Measurements from ENCODE around the gene ZNF445.
"Not testable (repeated sequence)": the region's sequence is repeated elsewhere in the genome, so short reads cannot be mapped to it uniquely, and the experiment has no call there.

Gene ZNF445

GRCh38 chr3:44411031-44411645 is 66.3 kb downstream of the ZNF445 start:
- Histone ChIP-seq H3K9me3 (ENCODE audit: control insufficient read depth, insufficient read depth, low read length) (no peaks in the 10 kb centered on the region), H3K4me3 (ENCODE audit: low read length) (no peak overlapping the region), H3K27me3 (ENCODE audit: control insufficient read depth, insufficient read depth, low read length) (no peaks in the 10 kb centered on the region), H3K4me1 (ENCODE audit: control insufficient read depth, insufficient read depth, low read length) (no peaks in the 10 kb centered on the region; the same call in 1 of the 2 replicates), H3K36me3 (ENCODE audit: control insufficient read depth, insufficient read depth, low read length) (no peaks in the 10 kb centered on the region), H3K27ac (ENCODE audit: low read length) (no peak overlapping the region)
- DNase-seq (ENCODE audit: low read depth, low spot score), result no peak
- WGBS (ENCODE audit: insufficient coverage, insufficient read length), result no CpG with 5 or more reads among the region's 11 CpGs

- no peak for DNase-seq (ENCODE audit: low read depth, low spot score)
- Histone ChIP-seq H3K27me3 (ENCODE audit: control insufficient read depth, insufficient read depth, low read length) (no peaks in the 10 kb centered on the region), H3K36me3 (ENCODE audit: control insufficient read depth, insufficient read depth, low read length) (no peaks in the 10 kb centered on the region), H3K9me3 (ENCODE audit: control insufficient read depth, insufficient read depth, low read length) (no peaks in the 10 kb centered on the region), H3K27ac (ENCODE audit: low read length) (no peak overlapping the region), H3K4me3 (ENCODE audit: low read length) (no peak overlapping the region), H3K4me1 (ENCODE audit: control insufficient read depth, insufficient read depth, low read length) (no peaks in the 10 kb centered on the region; the same call in 1 of the 2 replicates)
- no CpG with 5 or more reads among the region's 4 CpGs for WGBS (ENCODE audit: insufficient coverage, insufficient read length)
These were observed 67.6 kb downstream of the ZNF445 start for GRCh38 chr3:44409640-44410410.

- Histone ChIP-seq H3K4me1 (ENCODE audit: control insufficient read depth, insufficient read depth, low read length) (no peaks in the 10 kb centered on the region), H3K27me3 (ENCODE audit: control insufficient read depth, insufficient read depth, low read length) (no peaks in the 10 kb centered on the region), H3K36me3 (ENCODE audit: control insufficient read depth, insufficient read depth, low read length) (no peaks in the 10 kb centered on the region), H3K4me3 (ENCODE audit: low read length) (no peak overlapping the region), H3K27ac (ENCODE audit: low read length) (no peak overlapping the region), H3K9me3 (ENCODE audit: control insufficient read depth, insufficient read depth, low read length) (no peaks in the 10 kb centered on the region)
- no peak for DNase-seq (ENCODE audit: low read depth, low spot score)
- WGBS (ENCODE audit: insufficient coverage, insufficient read length), result no CpG with 5 or more reads among the region's 3 CpGs
These were observed 74.9 kb downstream of the ZNF445 start for GRCh38 chr3:44402548-44402947.

- Histone ChIP-seq H3K27me3 (ENCODE audit: control insufficient read depth, insufficient read depth, low read length) (no peaks in the 10 kb centered on the region), H3K9me3 (ENCODE audit: control insufficient read depth, insufficient read depth, low read length) (no peaks in the 10 kb centered on the region), H3K4me1 (ENCODE audit: control insufficient read depth, insufficient read depth, low read length) (no peaks in the 10 kb centered on the region), H3K36me3 (ENCODE audit: control insufficient read depth, insufficient read depth, low read length) (no peaks in the 10 kb centered on the region), H3K4me3 (ENCODE audit: low read length) (no peak overlapping the region), H3K27ac (ENCODE audit: low read length) (no peak overlapping the region)
- no CpG with 5 or more reads among the region's 2 CpGs for WGBS (ENCODE audit: insufficient coverage, insufficient read length)
- DNase-seq (ENCODE audit: low read depth, low spot score), result no peak
These were observed 76.7 kb downstream of the ZNF445 start for GRCh38 chr3:44400771-44401170.

GRCh38 chr3:44398853-44399252 is 78.6 kb downstream of the ZNF445 start:
- H3K36me3 ChIP-seq (ENCODE audit: control insufficient read depth, insufficient read depth, low read length), result no peaks in the 10 kb centered on the region
- H3K27ac ChIP-seq (ENCODE audit: low read length), result no peak overlapping the region
- no peak for DNase-seq (ENCODE audit: low read depth, low spot score)
- no peaks in the 10 kb centered on the region for H3K9me3 ChIP-seq (ENCODE audit: control insufficient read depth, insufficient read depth, low read length)
- no CpG with 5 or more reads among the region's 4 CpGs for WGBS (ENCODE audit: insufficient coverage, insufficient read length)
- no peak overlapping the region for H3K4me3 ChIP-seq (ENCODE audit: low read length)
- no peaks in the 10 kb centered on the region for H3K27me3 ChIP-seq (ENCODE audit: control insufficient read depth, insufficient read depth, low read length)
- no peaks in the 10 kb centered on the region for H3K4me1 ChIP-seq (ENCODE audit: control insufficient read depth, insufficient read depth, low read length)

- no CpG with 5 or more reads among the region's 8 CpGs for WGBS (ENCODE audit: insufficient coverage, insufficient read length)
- not testable (repeated sequence) for DNase-seq (ENCODE audit: low read depth, low spot score)
These were observed 79.2 kb downstream of the ZNF445 start for GRCh38 chr3:44398271-44398670.

GRCh38 chr3:44396200-44397171 is 81.0 kb downstream of the ZNF445 start:
- H3K36me3 ChIP-seq (ENCODE audit: control insufficient read depth, insufficient read depth, low read length), result no peaks in the 10 kb centered on the region
- no peak overlapping the region for H3K4me3 ChIP-seq (ENCODE audit: low read length)
- DNase-seq (ENCODE audit: low read depth, low spot score), result no peak
- H3K27me3 ChIP-seq (ENCODE audit: control insufficient read depth, insufficient read depth, low read length), result no peaks in the 10 kb centered on the region
- no peaks in the 10 kb centered on the region for H3K4me1 ChIP-seq (ENCODE audit: control insufficient read depth, insufficient read depth, low read length)
- no peak overlapping the region for H3K27ac ChIP-seq (ENCODE audit: low read length)
- no CpG with 5 or more reads among the region's 9 CpGs for WGBS (ENCODE audit: insufficient coverage, insufficient read length)
- H3K9me3 ChIP-seq (ENCODE audit: control insufficient read depth, insufficient read depth, low read length), result no peaks in the 10 kb centered on the region; the same call in 1 of the 2 replicates

More at GRCh38 chr3:44398271-44398670, 79.2 kb downstream of the ZNF445 start:
- not testable (repeated sequence) for H3K9me3 ChIP-seq (ENCODE audit: control insufficient read depth, insufficient read depth, low read length); H3K4me3 ChIP-seq (ENCODE audit: low read length); H3K4me1 ChIP-seq (ENCODE audit: control insufficient read depth, insufficient read depth, low read length); H3K27ac ChIP-seq (ENCODE audit: low read length); H3K27me3 ChIP-seq (ENCODE audit: control insufficient read depth, insufficient read depth, low read length); H3K36me3 ChIP-seq (ENCODE audit: control insufficient read depth, insufficient read depth, low read length)

GRCh38 chr3:44395714-44396113 is 81.8 kb downstream of the ZNF445 start:
- WGBS (ENCODE audit: insufficient coverage, insufficient read length), result no CpG with 5 or more reads among the region's 9 CpGs
- H3K27me3 ChIP-seq (ENCODE audit: control insufficient read depth, insufficient read depth, low read length), result no peaks in the 10 kb centered on the region
- no peaks in the 10 kb centered on the region for H3K4me1 ChIP-seq (ENCODE audit: control insufficient read depth, insufficient read depth, low read length)
- no peak overlapping the region for H3K4me3 ChIP-seq (ENCODE audit: low read length)
- H3K9me3 ChIP-seq (ENCODE audit: control insufficient read depth, insufficient read depth, low read length), result no peaks in the 10 kb centered on the region; the same call in 1 of the 2 replicates
- no peak for DNase-seq (ENCODE audit: low read depth, low spot score)
- no peaks in the 10 kb centered on the region for H3K36me3 ChIP-seq (ENCODE audit: control insufficient read depth, insufficient read depth, low read length)
- H3K27ac ChIP-seq (ENCODE audit: low read length), result no peak overlapping the region

- Histone ChIP-seq H3K4me1 (ENCODE audit: control insufficient read depth, insufficient read depth, low read length) (no peaks in the 10 kb centered on the region), H3K36me3 (ENCODE audit: control insufficient read depth, insufficient read depth, low read length) (no peaks in the 10 kb centered on the region; the same call in 1 of the 2 replicates), H3K27me3 (ENCODE audit: control insufficient read depth, insufficient read depth, low read length) (no peaks in the 10 kb centered on the region), H3K9me3 (ENCODE audit: control insufficient read depth, insufficient read depth, low read length) (no peaks in the 10 kb centered on the region; the same call in 1 of the 2 replicates), H3K4me3 (ENCODE audit: low read length) (no peak overlapping the region), H3K27ac (ENCODE audit: low read length) (no peak overlapping the region)
- no peak for DNase-seq (ENCODE audit: low read depth, low spot score)
- no CpG with 5 or more reads among the region's 1 CpG for WGBS (ENCODE audit: insufficient coverage, insufficient read length)
These were observed 85.0 kb downstream of the ZNF445 start for GRCh38 chr3:44392489-44392888.

GRCh38 chr3:44387404-44387803 is 90.1 kb downstream of the ZNF445 start:
- H3K27me3 ChIP-seq (ENCODE audit: control insufficient read depth, insufficient read depth, low read length), result no peaks in the 10 kb centered on the region
- no peaks in the 10 kb centered on the region for H3K4me1 ChIP-seq (ENCODE audit: control insufficient read depth, insufficient read depth, low read length)
- no peak overlapping the region for H3K27ac ChIP-seq (ENCODE audit: low read length)
- no peak overlapping the region for H3K4me3 ChIP-seq (ENCODE audit: low read length)
- no CpG with 5 or more reads among the region's 7 CpGs for whole genome bisulfite sequencing (ENCODE audit: insufficient coverage, insufficient read length)
- no peaks in the 10 kb centered on the region; the same call in 1 of the 2 replicates for H3K36me3 ChIP-seq (ENCODE audit: control insufficient read depth, insufficient read depth, low read length)
- no peaks in the 10 kb centered on the region; the same call in 1 of the 2 replicates for H3K9me3 ChIP-seq (ENCODE audit: control insufficient read depth, insufficient read depth, low read length)
- DNase-seq (ENCODE audit: low read depth, low spot score), result no peak

Measured in iPS DF 6.9 (cell line).